Measurements from ENCODE around the gene NMB.

NMB gene

GRCh38 chr15:84671211-84671610 is 13.2 kb upstream of the NMB start:
- no peak for TF ChIP-seq EZH2phosphoT487 (IDR thresholded peaks at IDR 0.05; ENCODE audit: low read depth)
- TF ChIP-seq, protein P1, sequence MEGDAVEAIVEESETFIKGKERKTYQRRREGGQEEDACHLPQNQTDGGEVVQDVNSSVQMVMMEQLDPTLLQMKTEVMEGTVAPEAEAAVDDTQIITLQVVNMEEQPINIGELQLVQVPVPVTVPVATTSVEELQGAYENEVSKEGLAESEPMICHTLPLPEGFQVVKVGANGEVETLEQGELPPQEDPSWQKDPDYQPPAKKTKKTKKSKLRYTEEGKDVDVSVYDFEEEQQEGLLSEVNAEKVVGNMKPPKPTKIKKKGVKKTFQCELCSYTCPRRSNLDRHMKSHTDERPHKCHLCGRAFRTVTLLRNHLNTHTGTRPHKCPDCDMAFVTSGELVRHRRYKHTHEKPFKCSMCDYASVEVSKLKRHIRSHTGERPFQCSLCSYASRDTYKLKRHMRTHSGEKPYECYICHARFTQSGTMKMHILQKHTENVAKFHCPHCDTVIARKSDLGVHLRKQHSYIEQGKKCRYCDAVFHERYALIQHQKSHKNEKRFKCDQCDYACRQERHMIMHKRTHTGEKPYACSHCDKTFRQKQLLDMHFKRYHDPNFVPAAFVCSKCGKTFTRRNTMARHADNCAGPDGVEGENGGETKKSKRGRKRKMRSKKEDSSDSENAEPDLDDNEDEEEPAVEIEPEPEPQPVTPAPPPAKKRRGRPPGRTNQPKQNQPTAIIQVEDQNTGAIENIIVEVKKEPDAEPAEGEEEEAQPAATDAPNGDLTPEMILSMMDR (IDR thresholded peaks at IDR 0.05; ENCODE audit: low read depth, low read length), result no peak
- H3K27ac ChIP-seq (ENCODE audit: low read length), result no peak overlapping the region
- H3K27me3 ChIP-seq (ENCODE audit: low read depth, low read length), result no peaks in the 10 kb centered on the region
- no peaks in the 10 kb centered on the region for H3K9me3 ChIP-seq (ENCODE audit: insufficient read depth, low read length)
- peaks cover 29% of the 10 kb centered on the region for H3K36me3 ChIP-seq (replicated peaks; ENCODE audit: low read depth, low read length)
- no peaks in the 10 kb centered on the region for H3K79me2 ChIP-seq (ENCODE audit: low read length)
- H3K9ac ChIP-seq (ENCODE audit: low read length), result no peak overlapping the region
- H2AFZ ChIP-seq (ENCODE audit: low read depth, low read length), result no peak overlapping the region
- no peak overlapping the region for H3K4me2 ChIP-seq (ENCODE audit: low read length)
- H3K4me3 ChIP-seq (ENCODE audit: low read length), result no peak overlapping the region
- H4K20me1 ChIP-seq (ENCODE audit: insufficient read depth, low read length), result peaks cover under 1% of the 10 kb centered on the region; the same call in 1 of the 2 replicates
- no peaks in the 10 kb centered on the region for H3K4me1 ChIP-seq (ENCODE audit: low read length)

DNA sequence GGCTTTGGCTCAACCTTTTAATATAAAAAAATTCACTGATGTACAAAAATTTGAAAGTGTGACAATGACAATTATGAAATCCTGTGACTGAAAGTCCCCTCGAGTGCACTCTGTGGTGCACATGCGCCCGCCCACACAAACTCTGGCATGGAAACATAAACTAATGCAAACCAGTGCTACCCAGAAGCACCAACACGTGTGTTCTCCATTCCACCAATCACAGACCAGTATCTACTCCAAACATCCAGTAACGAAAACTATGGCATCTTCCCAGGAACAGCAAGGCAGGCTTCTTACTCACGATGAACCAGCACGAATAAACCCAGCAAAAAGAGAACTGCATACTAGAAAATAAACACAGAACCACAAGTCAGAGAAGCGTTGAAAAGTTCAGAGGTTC is 11.7 kb upstream of the NMB start:
- Histone ChIP-seq H3K27me3 (ENCODE audit: low read depth, low read length) (no peaks in the 10 kb centered on the region), H4K20me1 (ENCODE audit: insufficient read depth, low read length) (peaks cover 5% of the 10 kb centered on the region; the same call in 1 of the 2 replicates), H3K4me1 (ENCODE audit: low read length) (no peaks in the 10 kb centered on the region), H3K9me3 (ENCODE audit: insufficient read depth, low read length) (no peaks in the 10 kb centered on the region), H2AFZ (ENCODE audit: low read depth, low read length) (no peak overlapping the region), H3K27ac (ENCODE audit: low read length) (no peak overlapping the region), H3K36me3 (replicated peaks; ENCODE audit: low read depth, low read length) (peaks cover 31% of the 10 kb centered on the region), H3K4me2 (ENCODE audit: low read length) (no peak overlapping the region), H3K79me2 (ENCODE audit: low read length) (no peaks in the 10 kb centered on the region), H3K9ac (ENCODE audit: low read length) (no peak overlapping the region), H3K4me3 (ENCODE audit: low read length) (no peak overlapping the region)
- TF ChIP-seq, protein P1 (IDR thresholded peaks at IDR 0.05; ENCODE audit: low read depth, low read length), result no peak
- no peak for TF ChIP-seq EZH2phosphoT487 (IDR thresholded peaks at IDR 0.05; ENCODE audit: low read depth)

DNA sequence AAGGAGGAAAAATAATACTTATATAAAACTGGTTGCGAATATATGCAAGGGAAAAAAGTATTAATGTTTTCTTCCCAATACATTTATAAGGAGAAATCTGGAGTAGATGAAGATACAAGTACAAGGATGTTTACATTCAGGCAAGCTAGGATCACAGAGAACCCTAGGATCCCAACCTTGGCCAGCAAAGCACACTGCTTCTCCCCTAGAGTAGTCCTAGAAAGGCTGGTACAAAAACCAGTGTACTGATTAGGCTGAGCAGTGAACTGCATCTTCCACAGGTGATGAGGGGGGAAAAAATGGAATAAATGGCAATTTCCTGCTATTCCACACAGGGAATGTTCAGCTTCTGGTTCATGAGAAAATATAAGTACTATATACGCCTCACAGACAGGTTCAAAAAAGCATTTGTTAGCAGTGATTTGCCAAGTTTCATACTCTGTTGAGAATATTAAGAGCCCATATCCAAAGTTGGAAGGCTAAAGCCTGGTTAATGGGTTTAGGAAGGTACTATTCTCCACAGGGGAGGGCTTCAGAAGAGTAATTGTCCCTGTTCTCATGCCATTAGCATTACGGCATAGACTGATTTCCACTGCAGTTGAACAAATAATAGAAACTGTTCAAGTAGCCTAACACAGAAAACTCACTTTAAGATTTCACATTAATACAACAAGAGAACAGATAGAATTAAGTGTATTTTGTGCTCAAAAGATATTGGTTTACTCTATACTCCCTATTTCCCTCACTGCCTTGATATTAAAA is 10.4 kb upstream of the NMB start:
- H3K9me3 ChIP-seq (ENCODE audit: insufficient read depth, low read length), result no peaks in the 10 kb centered on the region
- H4K20me1 ChIP-seq (ENCODE audit: insufficient read depth, low read length), result peaks cover 5% of the 10 kb centered on the region; the same call in 1 of the 2 replicates
- H3K79me2 ChIP-seq (ENCODE audit: low read length), result no peaks in the 10 kb centered on the region
- no peaks in the 10 kb centered on the region for H3K27me3 ChIP-seq (ENCODE audit: low read depth, low read length)
- H3K4me1 ChIP-seq (ENCODE audit: low read length), result no peaks in the 10 kb centered on the region
- no peak overlapping the region for H3K9ac ChIP-seq (ENCODE audit: low read length)
- no peak overlapping the region for H3K4me2 ChIP-seq (ENCODE audit: low read length)
- TF ChIP-seq, protein P1 (IDR thresholded peaks at IDR 0.05; ENCODE audit: low read depth, low read length), result no peak
- no peak for TF ChIP-seq EZH2phosphoT487 (IDR thresholded peaks at IDR 0.05; ENCODE audit: low read depth)
- no peak overlapping the region for H2AFZ ChIP-seq (ENCODE audit: low read depth, low read length)
- peaks cover 33% of the 10 kb centered on the region for H3K36me3 ChIP-seq (replicated peaks; ENCODE audit: low read depth, low read length)
- H3K4me3 ChIP-seq (ENCODE audit: low read length), result no peak overlapping the region
- H3K27ac ChIP-seq (ENCODE audit: low read length), result no peak overlapping the region

DNA sequence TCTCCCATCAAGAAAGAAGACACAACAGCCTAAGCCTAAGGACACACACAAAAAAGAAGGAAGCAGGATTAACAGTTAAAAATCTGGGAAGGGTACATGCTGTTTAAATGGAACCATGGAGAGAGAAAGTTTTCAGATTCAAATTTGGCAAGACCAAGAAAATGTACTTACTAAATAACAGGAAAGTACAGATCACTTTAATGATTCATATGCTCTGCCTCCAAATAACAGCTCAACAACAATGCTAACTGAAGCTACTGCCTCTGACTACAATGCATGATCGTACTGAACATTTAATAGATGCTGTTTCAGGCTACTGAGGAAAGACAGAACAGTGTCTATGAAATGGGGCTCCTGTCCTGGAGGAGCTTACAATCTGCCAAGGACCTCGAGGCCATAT is 8.4 kb upstream of the NMB start:
- Histone ChIP-seq H3K36me3 (replicated peaks; ENCODE audit: low read depth, low read length) (peaks cover 33% of the 10 kb centered on the region), H3K9ac (ENCODE audit: low read length) (no peak overlapping the region)
- TF ChIP-seq, protein P1 (IDR thresholded peaks at IDR 0.05; ENCODE audit: low read depth, low read length), result no peak
- no peak for TF ChIP-seq EZH2phosphoT487 (IDR thresholded peaks at IDR 0.05; ENCODE audit: low read depth)

More for the DNA sequence above, 8.4 kb upstream of the NMB start:
- H3K9me3 ChIP-seq (ENCODE audit: insufficient read depth, low read length), result no peaks in the 10 kb centered on the region
- no peak overlapping the region for H3K4me2 ChIP-seq (ENCODE audit: low read length)
- no peak overlapping the region for H3K27ac ChIP-seq (ENCODE audit: low read length)
- H3K4me1 ChIP-seq (ENCODE audit: low read length), result no peaks in the 10 kb centered on the region
- H3K4me3 ChIP-seq (ENCODE audit: low read length), result no peak overlapping the region
- no peak overlapping the region for H2AFZ ChIP-seq (ENCODE audit: low read depth, low read length)
- no peaks in the 10 kb centered on the region for H3K27me3 ChIP-seq (ENCODE audit: low read depth, low read length)
- no peaks in the 10 kb centered on the region for H3K79me2 ChIP-seq (ENCODE audit: low read length)
- H4K20me1 ChIP-seq (ENCODE audit: insufficient read depth, low read length), result peaks cover 5% of the 10 kb centered on the region; the same call in 1 of the 2 replicates

Measured in OCI-LY3 (cell line).